Kidney capillary endothelial cell (primary cell): ENCODE data around the gene CCDC184.

Experiments used
- DNase-seq: peaks from one replicate; pipeline ENCODE4 v3.0.0-alpha.2; 2018; ENCODE audit warnings: low spot score

Gene CCDC184

GRCh38 chr12:48179466-48179865, 4.0 kb upstream of the CCDC184 start:
- DNase-seq: no peak

- DNase-seq: no peak
These were observed 3.0 kb upstream of the CCDC184 start for GRCh38 chr12:48180424-48180823.

GRCh38 chr12:48180857-48181495, 2.5 kb upstream of the CCDC184 start:
- no peak for DNase-seq

- DNase-seq: no peak
These were observed 813 bp upstream of the CCDC184 start for GRCh38 chr12:48182631-48183030.

GRCh38 chr12:48183876-48184548, 568 bp downstream of the CCDC184 start:
- no peak for DNase-seq

GRCh38 chr12:48184549-48184922, 1.1 kb downstream of the CCDC184 start:
- DNase-seq: no peak

GRCh38 chr12:48185181-48185919, 1.9 kb downstream of the CCDC184 start:
- no peak for DNase-seq

- no peak for DNase-seq
These were observed 4.7 kb downstream of the CCDC184 start for GRCh38 chr12:48187916-48188695.

- peak; percentile 44 for DNase-seq
These were observed 6.1 kb downstream of the CCDC184 start for GRCh38 chr12:48189331-48190125.

GRCh38 chr12:48191096-48191495, 7.7 kb downstream of the CCDC184 start:
- no peak for DNase-seq

GRCh38 chr12:48192861-48193260, 9.4 kb downstream of the CCDC184 start:
- DNase-seq: no peak

- no peak for DNase-seq
These were observed 10.2 kb downstream of the CCDC184 start for GRCh38 chr12:48193623-48194022.

- no peak for DNase-seq
These were observed 11.4 kb downstream of the CCDC184 start for GRCh38 chr12:48194799-48195201.

GRCh38 chr12:48197549-48197970, 14.1 kb downstream of the CCDC184 start:
- peak; percentile 34 for DNase-seq

GRCh38 chr12:48197971-48198671, 14.7 kb downstream of the CCDC184 start:
- DNase-seq: peak; percentile 90

GRCh38 chr12:48198672-48198971, 15.2 kb downstream of the CCDC184 start:
- DNase-seq: no peak

- no peak for DNase-seq
These were observed 15.5 kb downstream of the CCDC184 start for GRCh38 chr12:48198985-48199384.

- DNase-seq: no peak
These were observed 16.4 kb downstream of the CCDC184 start for GRCh38 chr12:48199774-48200221.

- no peak for DNase-seq
These were observed 17.6 kb downstream of the CCDC184 start for GRCh38 chr12:48201091-48201490.

GRCh38 chr12:48201516-48201915, 18.1 kb downstream of the CCDC184 start:
- DNase-seq: no peak

- no peak for DNase-seq
These were observed 19.3 kb downstream of the CCDC184 start for GRCh38 chr12:48202766-48203165.
